Activated naive CD4-positive, alpha-beta T cell treated with anti-CD3 and anti-CD28 coated beads, Interleukin-2, amount 50 U/mL, for 72 hours (primary cell): ENCODE measurements around the gene MYO18B. TPM values are rescaled to one million over a fixed set of nuclear protein-coding genes. Genes with fewer than 3 reads are reported as not detected.
"Not testable (repeated sequence)": the region's sequence is repeated elsewhere in the genome, so short reads cannot be mapped to it uniquely, and the experiment has no call there.

Source experiments
- ATAC-seq, 2 donors: fragments of 150-1000 bp; cut with Tn5 transposase; 2 replicates each; pipeline ENCODE4 v1.10.0; 2021; ENCODE audit warnings: mild to moderate bottlenecking in 2 of 2, moderate library complexity in 2 of 2
- DNase-seq, 2 donors: peaks; one replicate each; pipeline ENCODE4 v3.0.0; 2021 to 2022; ENCODE audit warnings: low spot score in 2 of 2
- H3K27ac Mint-ChIP-seq, 2 donors: one replicate each; pipeline ENCODE4 v1.8.0; 2022; ENCODE audit warnings: mild to moderate bottlenecking in 2 of 2, mixed read lengths in 2 of 2
- H3K36me3 Mint-ChIP-seq, 2 donors: one replicate each; pipeline ENCODE4 v1.8.0; 2022; ENCODE audit warnings: mixed read lengths in 2 of 2
- H3K9me3 Mint-ChIP-seq, 2 donors: one replicate each; pipeline ENCODE4 v1.8.0; 2022; ENCODE audit warnings: mixed read lengths in 2 of 2
- total RNA-seq, 2 donors: library from RNA; stranded (reverse); gene quantifications; one replicate each; pipeline ENCODE4 v1.2.3, GENCODE V29; 2022

The MYO18B gene
- total RNA-seq, 2 donors from 2014 or later, result 0.98 to 5.9 TPM

DNA sequence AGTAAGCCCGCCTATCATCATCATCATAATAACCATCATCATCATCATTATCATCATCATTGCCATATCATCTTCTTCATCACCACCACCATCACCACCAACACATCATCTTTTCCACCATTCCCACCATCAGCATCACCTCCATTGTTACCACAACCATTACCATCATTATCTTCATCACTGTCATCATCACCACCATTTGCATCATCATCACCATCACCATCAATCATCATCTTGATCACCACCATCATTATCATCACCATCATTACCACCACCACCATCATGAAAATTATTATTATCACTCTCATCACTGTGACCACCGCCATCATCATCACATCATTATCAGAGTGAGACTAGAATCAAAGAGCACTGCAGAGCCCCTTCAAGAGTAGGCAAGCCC is 227.9 kb downstream of the MYO18B start:
- DNase-seq (no peak), ATAC-seq (no peak)
- Mint-ChIP-seq H3K9me3 (no peaks in the 10 kb centered on the region), H3K36me3 (no peaks in the 10 kb centered on the region), H3K27ac (no peak overlapping the region)

- no peak for ATAC-seq
- DNase-seq, result no peak
- no peak overlapping the region for H3K27ac Mint-ChIP-seq
Observed at GRCh38 chr22:25970374-25970911, 228.5 kb downstream of the MYO18B start.

GRCh38 chr22:25970999-25971811 is 229.2 kb downstream of the MYO18B start:
- no peak for ATAC-seq
- no peak overlapping the region for H3K27ac Mint-ChIP-seq
- H3K9me3 Mint-ChIP-seq, result no peaks in the 10 kb centered on the region
- no peaks in the 10 kb centered on the region for H3K36me3 Mint-ChIP-seq
- no peak for DNase-seq

More at GRCh38 chr22:25970374-25970911, 228.5 kb downstream of the MYO18B start:
- H3K9me3 Mint-ChIP-seq, result no peaks in the 10 kb centered on the region
- H3K36me3 Mint-ChIP-seq, result no peaks in the 10 kb centered on the region

GRCh38 chr22:25972397-25972796 is 230.4 kb downstream of the MYO18B start:
- Mint-ChIP-seq H3K36me3 (no peaks in the 10 kb centered on the region), H3K9me3 (no peaks in the 10 kb centered on the region), H3K27ac (no peak overlapping the region)
- no peak for DNase-seq
- no peak for ATAC-seq

- ATAC-seq, result no peak
Observed at GRCh38 chr22:25976356-25976755, 234.4 kb downstream of the MYO18B start.

GRCh38 chr22:25979968-25980367 is 238.0 kb downstream of the MYO18B start:
- no peak overlapping the region for H3K27ac Mint-ChIP-seq
- no peak for ATAC-seq
- no peaks in the 10 kb centered on the region for H3K9me3 Mint-ChIP-seq
- DNase-seq, result no peak
- no peaks in the 10 kb centered on the region for H3K36me3 Mint-ChIP-seq

More at GRCh38 chr22:25976356-25976755, 234.4 kb downstream of the MYO18B start:
- no peak for DNase-seq
- Mint-ChIP-seq H3K36me3 (no peaks in the 10 kb centered on the region), H3K9me3 (no peaks in the 10 kb centered on the region), H3K27ac (no peak overlapping the region)

DNA sequence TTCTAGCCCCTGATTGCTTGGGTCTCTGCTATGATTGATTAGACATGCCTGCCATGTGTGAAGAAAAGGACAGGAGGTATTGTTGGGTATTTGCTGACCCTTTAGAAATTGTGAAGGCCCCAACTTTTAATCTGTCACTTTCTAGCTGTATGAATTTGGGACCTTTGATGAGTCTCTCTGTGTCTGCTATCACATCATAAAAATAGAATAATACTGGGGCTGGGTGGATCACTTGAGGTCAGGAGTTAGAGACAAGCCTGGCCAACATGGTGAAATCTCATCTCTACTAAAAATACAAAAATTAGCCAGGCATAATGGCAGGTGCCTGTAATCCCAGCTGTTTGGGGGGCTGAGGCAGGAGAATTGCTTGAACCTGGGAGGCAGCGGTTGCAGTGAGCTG is 242.9 kb downstream of the MYO18B start:
- not testable (repeated sequence) for H3K9me3 Mint-ChIP-seq, H3K36me3 Mint-ChIP-seq, DNase-seq, ATAC-seq
- H3K27ac Mint-ChIP-seq, result peak overlapping the region in 1 of 2 donors; percentile 36

DNA sequence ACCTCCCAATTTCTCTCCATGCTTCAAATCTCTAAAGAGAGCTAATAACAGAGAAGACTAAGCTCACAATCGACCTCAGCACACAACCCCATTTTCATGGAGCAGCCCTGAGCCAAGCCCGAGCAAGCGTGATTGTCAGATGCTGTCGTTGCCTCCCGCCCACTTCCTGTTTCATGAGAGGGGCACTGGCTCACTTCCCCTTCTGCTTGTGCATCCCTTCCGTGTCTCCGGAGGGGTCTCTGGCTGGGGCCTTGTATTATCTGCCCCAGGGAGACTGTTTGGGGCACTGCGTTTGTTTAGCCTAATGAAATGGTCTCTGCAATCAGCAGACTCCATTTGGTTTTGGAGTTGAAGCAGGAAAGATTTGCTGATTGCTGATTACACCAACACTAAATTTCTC is 246.0 kb downstream of the MYO18B start:
- no peaks in the 10 kb centered on the region for H3K36me3 Mint-ChIP-seq
- H3K27ac Mint-ChIP-seq, result no peak overlapping the region
- ATAC-seq (no peak), DNase-seq (no peak)
- no peaks in the 10 kb centered on the region for H3K9me3 Mint-ChIP-seq

DNA sequence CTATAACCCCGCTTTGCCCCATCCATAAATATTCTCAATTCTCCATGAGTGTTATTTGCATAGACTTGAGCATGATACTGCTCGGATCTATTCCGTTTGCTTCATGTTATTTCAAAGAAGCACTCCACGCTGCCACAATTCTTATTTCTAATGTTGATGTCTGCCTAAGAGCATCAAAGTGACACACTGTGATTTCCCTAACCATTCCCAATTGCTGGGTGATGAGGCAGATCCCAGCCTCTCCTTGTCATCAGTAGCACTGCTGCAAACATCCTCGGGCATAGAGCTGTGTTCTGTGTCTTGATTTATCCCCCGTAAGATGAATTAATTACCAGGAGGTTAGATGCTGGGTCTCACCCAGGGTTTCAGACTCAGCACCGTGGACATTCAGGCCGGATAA is 249.0 kb downstream of the MYO18B start:
- H3K9me3 Mint-ChIP-seq, result no peaks in the 10 kb centered on the region
- no peaks in the 10 kb centered on the region for H3K36me3 Mint-ChIP-seq
- ATAC-seq, result no peak
- DNase-seq, result no peak
- no peak overlapping the region for H3K27ac Mint-ChIP-seq

DNA sequence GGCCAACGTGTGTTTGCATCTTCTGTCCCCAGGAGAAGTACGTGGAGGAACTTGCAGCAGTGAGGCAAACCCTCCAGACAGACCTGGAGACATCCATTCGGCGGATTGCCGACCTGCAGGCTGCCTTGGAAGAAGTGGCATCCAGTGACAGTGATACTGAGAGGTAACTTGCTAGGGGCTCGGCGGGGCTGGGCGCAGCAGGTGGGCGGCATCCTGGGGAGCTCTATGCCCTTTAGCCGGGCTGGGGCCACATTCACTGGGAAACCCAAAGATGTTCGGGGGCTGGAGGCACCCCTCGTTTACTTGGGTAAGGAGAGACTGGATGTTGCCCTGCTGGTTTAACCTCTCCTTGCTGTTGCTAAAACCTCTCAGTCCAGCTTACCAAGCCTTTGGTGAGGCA is 250.3 kb downstream of the MYO18B start:
- ATAC-seq (no peak), DNase-seq (no peak)
- Mint-ChIP-seq H3K9me3 (no peaks in the 10 kb centered on the region), H3K36me3 (no peaks in the 10 kb centered on the region), H3K27ac (no peak overlapping the region)

DNA sequence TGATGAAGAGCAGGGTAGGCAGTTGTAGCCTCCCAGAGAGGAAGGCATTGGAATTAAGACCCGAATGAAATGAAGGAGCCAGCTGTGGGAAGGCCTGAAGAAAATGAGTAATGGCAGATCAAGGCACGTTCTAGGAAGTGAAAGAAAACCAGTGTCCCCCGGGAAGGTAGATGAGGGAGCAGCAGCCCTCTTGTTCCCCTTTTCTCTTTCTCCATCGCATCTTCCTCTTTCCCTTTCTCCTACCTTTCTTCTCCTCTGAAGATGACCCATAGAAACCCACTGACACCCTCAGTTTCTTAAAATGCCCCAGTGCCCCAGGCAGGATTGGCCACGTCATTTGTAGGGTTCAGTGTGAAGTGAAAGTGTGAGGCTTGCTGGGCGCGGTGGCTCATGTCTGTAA is 254.7 kb downstream of the MYO18B start:
- DNase-seq, result no peak
- no peak for ATAC-seq
- Mint-ChIP-seq H3K27ac (no peak overlapping the region), H3K9me3 (no peaks in the 10 kb centered on the region), H3K36me3 (no peaks in the 10 kb centered on the region)

GRCh38 chr22:25997886-25998775 is 256.1 kb downstream of the MYO18B start:
- H3K9me3 Mint-ChIP-seq, result peaks cover 3 to 4% of the 10 kb centered on the region in 2 donors
- H3K36me3 Mint-ChIP-seq, result no peaks in the 10 kb centered on the region
- no peak for DNase-seq
- no peak overlapping the region for H3K27ac Mint-ChIP-seq
- ATAC-seq, result no peak

DNA sequence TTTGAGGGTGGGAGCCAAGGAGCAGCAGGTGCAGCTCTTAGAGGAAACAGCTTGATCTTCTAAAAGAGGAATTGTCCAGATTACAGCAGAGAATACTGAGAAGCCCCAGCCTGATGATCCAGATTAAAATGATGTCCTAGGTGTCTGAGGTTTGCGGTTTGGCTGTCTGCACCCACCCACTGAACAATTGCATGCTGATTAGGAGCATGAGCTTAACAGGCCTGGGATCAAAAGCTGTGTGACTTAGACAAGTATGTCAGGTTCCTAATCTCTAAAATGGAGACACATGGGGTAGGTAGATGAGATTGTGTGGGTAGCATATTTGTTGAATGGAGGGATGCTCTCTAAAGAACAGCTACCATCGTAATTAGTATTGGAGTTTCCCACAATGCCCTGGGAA is 260.5 kb downstream of the MYO18B start:
- ATAC-seq (no peak), DNase-seq (no peak)
- peaks cover 3 to 4% of the 10 kb centered on the region in 2 donors for H3K9me3 Mint-ChIP-seq
- H3K36me3 Mint-ChIP-seq, result no peaks in the 10 kb centered on the region
- H3K27ac Mint-ChIP-seq, result no peak overlapping the region

GRCh38 chr22:26004477-26004876 is 262.5 kb downstream of the MYO18B start:
- no peak for DNase-seq
- H3K9me3 Mint-ChIP-seq, result peaks cover 3 to 4% of the 10 kb centered on the region in 2 donors
- no peak overlapping the region for H3K27ac Mint-ChIP-seq
- H3K36me3 Mint-ChIP-seq, result no peaks in the 10 kb centered on the region
- ATAC-seq, result no peak

DNA sequence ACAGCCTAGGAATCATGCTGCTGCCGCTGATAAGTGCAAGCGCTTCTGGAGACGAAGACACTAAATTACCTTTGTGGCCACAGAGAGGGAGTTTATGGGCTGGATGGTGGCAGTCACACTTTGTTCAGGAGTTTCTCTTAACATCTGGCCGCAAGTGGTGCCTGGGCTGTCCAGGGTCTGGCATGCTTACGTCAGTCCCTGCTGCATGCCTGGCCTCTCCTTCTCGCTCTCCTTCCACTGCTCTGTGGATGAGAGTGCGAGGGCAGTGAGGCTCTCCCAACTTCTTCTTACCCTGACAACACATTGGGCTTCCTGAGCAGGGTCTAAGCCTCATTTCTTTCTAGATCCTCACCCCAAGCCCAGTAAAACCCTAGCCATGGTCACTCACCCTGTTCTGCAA is 266.6 kb downstream of the MYO18B start:
- H3K9me3 Mint-ChIP-seq, result no peaks in the 10 kb centered on the region
- ATAC-seq (no peak), DNase-seq (no peak)
- no peak overlapping the region for H3K27ac Mint-ChIP-seq
- no peaks in the 10 kb centered on the region for H3K36me3 Mint-ChIP-seq

DNA sequence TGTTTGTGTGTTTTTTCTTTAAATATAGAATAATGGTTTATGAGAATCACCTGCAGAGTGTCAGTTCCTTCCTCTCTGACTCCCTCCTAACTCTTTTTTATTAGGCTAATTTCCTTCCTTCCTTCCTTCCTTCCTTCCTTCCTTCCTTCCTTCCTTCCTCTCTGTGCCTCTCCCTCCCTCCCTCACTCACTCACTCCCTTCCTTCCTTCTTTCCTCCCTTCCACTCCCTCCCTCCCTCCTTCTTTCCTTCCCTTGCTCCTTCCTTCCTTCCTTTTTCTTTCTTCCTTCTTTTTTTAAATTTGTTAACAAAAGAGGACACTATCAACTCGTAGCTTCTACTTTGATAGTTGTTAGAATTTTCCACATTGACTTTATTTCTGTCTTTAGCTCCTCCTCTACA is 274.9 kb downstream of the MYO18B start:
- H3K36me3 Mint-ChIP-seq, result no peaks in the 10 kb centered on the region
- ATAC-seq (no peak), DNase-seq (no peak)
- peaks cover 0 to 7% of the 10 kb centered on the region in 2 donors for H3K9me3 Mint-ChIP-seq
- no peak overlapping the region for H3K27ac Mint-ChIP-seq

- ATAC-seq (no peak), DNase-seq (no peak)
- Mint-ChIP-seq H3K9me3 (peaks cover 2 to 12% of the 10 kb centered on the region in 2 donors), H3K36me3 (no peaks in the 10 kb centered on the region), H3K27ac (no peak overlapping the region)
Observed at GRCh38 chr22:26017932-26018331, 275.9 kb downstream of the MYO18B start.
